Panc1 (cell line): ENCODE results near the gene PLCL1. TPM values are rescaled to one million over a fixed set of nuclear protein-coding genes. Genes with fewer than 3 reads are reported as not detected.

Experiments
- ATAC-seq: fragments of 200-7000 bp; cut with Tn5 transposase; 2 replicates; pipeline ENCODE4 v1.9.1; 2020; ENCODE audit warnings: mild to moderate bottlenecking, moderate library complexity
- BruUV-seq: library from RNA; stranded (reverse); fragments of 400-500 nt; replicated peaks from 2 replicates; lab custom pipeline; 2021; lab: Mats Ljungman, UMichigan
- CTCF ChIA-PET: fragments of 300-600 bp; sonication (Branson Sonifier 250); formaldehyde crosslinking; loops from one replicate; lab custom pipeline; 2022; ENCODE audit warnings: antibody characterized with exemption; lab: Charles Lee
- POLR2A ChIA-PET: fragments of 300-600 bp; sonication (Branson Sonifier 250); formaldehyde crosslinking; loops from one replicate; lab custom pipeline; 2022; ENCODE audit warnings: antibody characterized with exemption; lab: Charles Lee
- DNase-seq: peaks from one replicate; pipeline ENCODE4 v3.0.0-alpha.2; 2010; ENCODE audit warnings: low read depth, low spot score
- H3K27ac ChIP-seq: 2 replicates; pipeline ENCODE4 v1.5.1; 2011; ENCODE audit warnings: mild to moderate bottlenecking, low read length, inconsistent platforms
- H3K27me3 ChIP-seq: fragments of 200-500 bp; sonication (Bioruptor generic); 2 replicates; pipeline ENCODE4 v1.6.0; 2014; ENCODE audit warnings: low read length, inconsistent platforms; ENCODE audit not compliant: control insufficient read depth, insufficient read depth
- H3K36me3 ChIP-seq: fragments of 200-500 bp; sonication (Bioruptor generic); 2 replicates; pipeline ENCODE4 v1.5.1; 2014; ENCODE audit warnings: inconsistent platforms, mild to moderate bottlenecking, low read length, moderate library complexity; ENCODE audit not compliant: control insufficient read depth, insufficient read depth
- H3K4me1 ChIP-seq: 2 replicates; pipeline ENCODE4 v1.5.1; 2011; ENCODE audit warnings: inconsistent platforms, mild to moderate bottlenecking, low read length, moderate library complexity; ENCODE audit not compliant: control insufficient read depth, insufficient read depth
- H3K4me3 ChIP-seq, 2 experiments: 2 replicates each; pipeline ENCODE4 v1.5.1; 2011 to 2012; ENCODE audit warnings: low read depth in 2 of 2, low read length in 2 of 2, mild to moderate bottlenecking in 2 of 2, inconsistent platforms in 1 of 2, moderate library complexity in 1 of 2
- H3K9me3 ChIP-seq: fragments of 200-500 bp; sonication (Bioruptor generic); 2 replicates; pipeline ENCODE4 v1.5.1; 2014; ENCODE audit warnings: low read depth, mild to moderate bottlenecking, inconsistent platforms, low read length, moderate library complexity; ENCODE audit not compliant: control insufficient read depth, insufficient read depth
- CTCF ChIP-seq: fragments of 450-650 bp; IDR thresholded peaks from 2 replicates; pipeline ENCODE4 v1.5.1; 2017; ENCODE audit warnings: mild to moderate bottlenecking
- POLR2AphosphoS5 ChIP-seq: IDR thresholded peaks from 2 replicates; pipeline ENCODE4 v1.6.1; 2012; ENCODE audit warnings: mild to moderate bottlenecking, low read depth, low read length, moderate library complexity
- REST ChIP-seq, 2 experiments: IDR thresholded peaks; 2 replicates each; pipeline ENCODE4 v1.6.1; 2011 to 2012; ENCODE audit warnings: low read depth in 2 of 2, control low read depth in 1 of 2, low read length in 1 of 2, mild to moderate bottlenecking in 1 of 2, moderate library complexity in 1 of 2; ENCODE audit not compliant: insufficient read depth in 1 of 2
- SIN3A ChIP-seq: IDR thresholded peaks from 2 replicates; pipeline ENCODE4 v1.6.1; 2012; ENCODE audit warnings: low read depth, mild to moderate bottlenecking, low read length, moderate library complexity, borderline replicate concordance; ENCODE audit not compliant: insufficient read depth
- TCF7L2 ChIP-seq: IDR thresholded peaks from 2 replicates; pipeline ENCODE4 v1.6.1; 2011; ENCODE audit warnings: mild to moderate bottlenecking, low read depth, low read length, inconsistent platforms
- in situ Hi-C: cut with HindIII; loops from 2 replicates; pipeline ENCODE4 v1.10.0; 2016; ENCODE audit warnings: low sequenced_read_pairs, low pct_unique_long_range_greater_than_20kb
- intact Hi-C: fragments of 100-400 bp; cut with micrococcal nuclease; formaldehyde crosslinking; loops from one replicate; pipeline ENCODE4 v1.10.0; 2022; ENCODE audit not compliant: unreplicated experiment
- total RNA-seq: library from RNA; stranded (reverse); gene quantifications from one replicate; pipeline ENCODE4 v1.2.1, GENCODE V29; 2021; ENCODE audit not compliant: unreplicated experiment

PLCL1 gene
- total RNA-seq, 1 experiment from 2014 or later = not detected

GRCh38 chr2:197852108-197852507 is 47.7 kb downstream of the PLCL1 start:
- DNase-seq (no peak), ATAC-seq (no peak)
- POLR2A ChIA-PET = no interaction called here
- CTCF ChIA-PET = interaction anchor here (0.8 kb wide), 1 partner anchor 275 kb away, joined by 3 read pairs; no protein-coding TSS in a partner anchor
- no peak overlapping the region for H3K27ac ChIP-seq
- no peaks in the 10 kb centered on the region for H3K36me3 ChIP-seq
- H3K27me3 ChIP-seq = peaks cover 5% of the 10 kb centered on the region
- H3K9me3 ChIP-seq = no peaks in the 10 kb centered on the region
- H3K4me1 ChIP-seq = no peaks in the 10 kb centered on the region
- in situ Hi-C loops = no loop called here
- BruUV-seq = no TSS peak
- intact Hi-C loops = no loop called here
- no peak for TF ChIP-seq POLR2AphosphoS5
- no peak for TF ChIP-seq TCF7L2
- no peak for TF ChIP-seq CTCF
- no peak for TF ChIP-seq REST (IDR thresholded peaks at IDR 0.05; ENCODE audit: insufficient read depth in 1 of 2, low read depth in 2 of 2, low read length in 1 of 2)
- TF ChIP-seq SIN3A = no peak
- H3K4me3 ChIP-seq = no peak overlapping the region

GRCh38 chr2:197853549-197853948 is 49.2 kb downstream of the PLCL1 start:
- ChIA-PET CTCF (no interaction called here), POLR2A (no interaction called here)
- DNase-seq (no peak), ATAC-seq (no peak)
- intact Hi-C loops (no loop called here), in situ Hi-C loops (no loop called here)
- H3K9me3 ChIP-seq = no peaks in the 10 kb centered on the region
- TF ChIP-seq TCF7L2 (no peak), REST (IDR thresholded peaks at IDR 0.05; ENCODE audit: insufficient read depth in 1 of 2, low read depth in 2 of 2, low read length in 1 of 2) (no peak), CTCF (no peak), POLR2AphosphoS5 (no peak), SIN3A (no peak)
- H3K4me1 ChIP-seq = no peaks in the 10 kb centered on the region
- H3K36me3 ChIP-seq = no peaks in the 10 kb centered on the region
- H3K4me3 ChIP-seq = no peak overlapping the region
- H3K27ac ChIP-seq = no peak overlapping the region
- peaks cover 3% of the 10 kb centered on the region; the same call in 1 of the 2 replicates for H3K27me3 ChIP-seq
- no TSS peak for BruUV-seq
